PC-9 (cell line): ENCODE results near the gene LRP1. TPM values are rescaled to one million over a fixed set of nuclear protein-coding genes. Genes with fewer than 3 reads are reported as not detected.

ENCODE experiments used
- BruUV-seq: library from RNA; stranded (reverse); fragments of 400-500 nt; replicated peaks from 2 replicates; lab custom pipeline; 2021; lab: Mats Ljungman, UMichigan
- CTCF ChIA-PET: fragments of 300-600 bp; sonication (Branson Sonifier 250); formaldehyde crosslinking; loops from one replicate; lab custom pipeline; 2022; ENCODE audit warnings: antibody characterized with exemption; lab: Charles Lee
- POLR2A ChIA-PET: fragments of 300-600 bp; sonication (Branson Sonifier 250); formaldehyde crosslinking; loops from one replicate; lab custom pipeline; 2022; ENCODE audit warnings: antibody characterized with exemption; ENCODE audit not compliant: unreplicated experiment; lab: Charles Lee
- DNase-seq, 2 experiments: peaks; one replicate each; pipeline versions ENCODE4 v3.0.0 to v3.0.0-alpha.2; 2015 to 2022; ENCODE audit warnings: mixed read lengths in 1 of 2
- H2AFZ ChIP-seq: fragments of 200-600 bp; sonication (generic); 2 replicates; pipeline ENCODE4 v1.8.1; 2017; ENCODE audit warnings: antibody characterized with exemption
- H3F3A ChIP-seq: fragments of 200-600 bp; sonication (generic); 2 replicates; pipeline ENCODE4 v1.8.1; 2017; ENCODE audit warnings: antibody characterized with exemption, mild to moderate bottlenecking, low read depth; ENCODE audit not compliant: insufficient read depth
- H3K27ac ChIP-seq: fragments of 200-600 bp; sonication (generic); 2 replicates; pipeline ENCODE4 v1.6.1; 2016; ENCODE audit warnings: mixed run types
- H3K27me3 ChIP-seq: fragments of 200-600 bp; sonication (generic); 2 replicates; pipeline ENCODE4 v1.6.1; 2016; ENCODE audit warnings: low read depth, mixed run types; ENCODE audit not compliant: insufficient read depth
- H3K36me3 ChIP-seq: fragments of 200-600 bp; sonication (generic); 2 replicates; pipeline ENCODE4 v1.6.1; 2016; ENCODE audit warnings: low read depth, mixed run types
- H3K4me1 ChIP-seq: fragments of 200-600 bp; sonication (generic); replicated peaks from 2 replicates; pipeline ENCODE4 v1.6.1; 2016; ENCODE audit warnings: mixed run types; ENCODE audit not compliant: insufficient read depth
- H3K4me2 ChIP-seq: fragments of 200-600 bp; sonication (generic); 2 replicates; pipeline ENCODE4 v1.6.1; 2017; ENCODE audit warnings: mixed run types
- H3K4me3 ChIP-seq: fragments of 200-600 bp; sonication (generic); 2 replicates; pipeline ENCODE4 v1.6.1; 2016; ENCODE audit warnings: mixed run types
- H3K79me2 ChIP-seq: fragments of 200-600 bp; sonication (generic); 2 replicates; pipeline ENCODE4 v1.6.1; 2017; ENCODE audit warnings: low read depth, mixed run types
- H3K9me2 ChIP-seq: fragments of 200-600 bp; sonication (generic); 2 replicates; pipeline ENCODE4 v1.8.1; 2017; ENCODE audit warnings: mild to moderate bottlenecking; ENCODE audit not compliant: insufficient read depth
- H3K9me3 ChIP-seq: fragments of 200-600 bp; sonication (generic); 2 replicates; pipeline ENCODE4 v1.8.1; 2016; ENCODE audit warnings: low read depth; ENCODE audit not compliant: insufficient read depth
- H4K20me1 ChIP-seq: fragments of 200-600 bp; sonication (generic); 2 replicates; pipeline ENCODE4 v1.8.1; 2017; ENCODE audit not compliant: insufficient read depth
- EZH2 ChIP-seq: fragments of 200-600 bp; sonication (generic); IDR thresholded peaks from 2 replicates; pipeline ENCODE4 v1.8.0; 2017; ENCODE audit warnings: antibody characterized with exemption, low read depth
- intact Hi-C: fragments of 100-400 bp; cut with micrococcal nuclease; formaldehyde crosslinking; loops from one replicate; pipeline ENCODE4 v1.10.0; 2022; ENCODE audit not compliant: unreplicated experiment
- total RNA-seq: library from RNA; stranded (reverse); gene quantifications from 2 replicates; pipeline ENCODE4 v1.2.3, GENCODE V29; 2021
- TF ChIP-seq, protein P1 (sequence below): fragments of 200-600 bp; sonication (generic); conservative IDR thresholded peaks from 2 replicates; pipeline ENCODE4 v1.6.1; 2017; ENCODE audit warnings: mixed run types, antibody characterized with exemption, mild to moderate bottlenecking, moderate library complexity

LRP1 gene
- total RNA-seq, 1 experiment from 2014 or later = 51.4 TPM

GRCh38 chr12:57168058-57168457, 39.8 kb downstream of the LRP1 start:
- Histone ChIP-seq H3K27me3 (no peaks in the 10 kb centered on the region), H3K9me2 (no peaks in the 10 kb centered on the region), H4K20me1 (no peaks in the 10 kb centered on the region), H3K79me2 (no peaks in the 10 kb centered on the region), H3F3A (peaks cover 22% of the 10 kb centered on the region), H3K27ac (no peak overlapping the region; the same call in 1 of the 2 replicates), H3K4me1 (peaks cover 31% of the 10 kb centered on the region), H3K36me3 (no peaks in the 10 kb centered on the region), H3K4me3 (no peak overlapping the region), H2AFZ (no peak overlapping the region), H3K4me2 (no peak overlapping the region), H3K9me3 (no peaks in the 10 kb centered on the region)
- no peak for TF ChIP-seq EZH2
- CTCF ChIA-PET = no interaction called here
- BruUV-seq = no TSS peak
- POLR2A ChIA-PET = no interaction called here
- no peak for DNase-seq
- intact Hi-C loops = no loop called here

- ChIA-PET POLR2A (no interaction called here), CTCF (interaction anchor here (0.5 to 0.6 kb wide), 2 partner anchors 69 to 948 kb away, joined by 3 to 5 read pairs; no protein-coding TSS in a partner anchor)
- intact Hi-C loops = no loop called here
Observed at GRCh38 chr12:57169046-57169795, 40.9 kb downstream of the LRP1 start.

GRCh38 chr12:57169969-57170368, 41.7 kb downstream of the LRP1 start:
- peaks cover 22% of the 10 kb centered on the region for H3F3A ChIP-seq
- no TSS peak for BruUV-seq
- no peaks in the 10 kb centered on the region for H3K36me3 ChIP-seq
- peaks cover 31% of the 10 kb centered on the region for H3K4me1 ChIP-seq
- ChIA-PET POLR2A (no interaction called here), CTCF (no interaction called here)
- no peak overlapping the region for H3K4me3 ChIP-seq
- no peaks in the 10 kb centered on the region for H3K9me3 ChIP-seq
- TF ChIP-seq EZH2 = no peak
- TF ChIP-seq, protein P1, sequence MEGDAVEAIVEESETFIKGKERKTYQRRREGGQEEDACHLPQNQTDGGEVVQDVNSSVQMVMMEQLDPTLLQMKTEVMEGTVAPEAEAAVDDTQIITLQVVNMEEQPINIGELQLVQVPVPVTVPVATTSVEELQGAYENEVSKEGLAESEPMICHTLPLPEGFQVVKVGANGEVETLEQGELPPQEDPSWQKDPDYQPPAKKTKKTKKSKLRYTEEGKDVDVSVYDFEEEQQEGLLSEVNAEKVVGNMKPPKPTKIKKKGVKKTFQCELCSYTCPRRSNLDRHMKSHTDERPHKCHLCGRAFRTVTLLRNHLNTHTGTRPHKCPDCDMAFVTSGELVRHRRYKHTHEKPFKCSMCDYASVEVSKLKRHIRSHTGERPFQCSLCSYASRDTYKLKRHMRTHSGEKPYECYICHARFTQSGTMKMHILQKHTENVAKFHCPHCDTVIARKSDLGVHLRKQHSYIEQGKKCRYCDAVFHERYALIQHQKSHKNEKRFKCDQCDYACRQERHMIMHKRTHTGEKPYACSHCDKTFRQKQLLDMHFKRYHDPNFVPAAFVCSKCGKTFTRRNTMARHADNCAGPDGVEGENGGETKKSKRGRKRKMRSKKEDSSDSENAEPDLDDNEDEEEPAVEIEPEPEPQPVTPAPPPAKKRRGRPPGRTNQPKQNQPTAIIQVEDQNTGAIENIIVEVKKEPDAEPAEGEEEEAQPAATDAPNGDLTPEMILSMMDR = no peak
- H3K79me2 ChIP-seq = no peaks in the 10 kb centered on the region
- no peak overlapping the region for H3K27ac ChIP-seq
- H2AFZ ChIP-seq = no peak overlapping the region
- no peaks in the 10 kb centered on the region for H3K9me2 ChIP-seq
- no peak for DNase-seq
- no peak overlapping the region for H3K4me2 ChIP-seq
- H4K20me1 ChIP-seq = no peaks in the 10 kb centered on the region
- no peaks in the 10 kb centered on the region for H3K27me3 ChIP-seq
- intact Hi-C loops = no loop called here

More at GRCh38 chr12:57169046-57169795, 40.9 kb downstream of the LRP1 start:
- Histone ChIP-seq H3K27ac (no peak overlapping the region), H4K20me1 (no peaks in the 10 kb centered on the region), H2AFZ (no peak overlapping the region), H3K4me1 (peaks cover 31% of the 10 kb centered on the region), H3K79me2 (no peaks in the 10 kb centered on the region), H3K4me2 (no peak overlapping the region), H3K27me3 (no peaks in the 10 kb centered on the region), H3K9me2 (no peaks in the 10 kb centered on the region), H3K4me3 (no peak overlapping the region), H3K9me3 (no peaks in the 10 kb centered on the region), H3F3A (peaks cover 22% of the 10 kb centered on the region), H3K36me3 (no peaks in the 10 kb centered on the region)
- no TSS peak for BruUV-seq
- DNase-seq = no peak
- TF ChIP-seq, protein P1 = no peak
- no peak for TF ChIP-seq EZH2
